Measurements from ENCODE around the gene BANK1.

The BANK1 gene

DNA sequence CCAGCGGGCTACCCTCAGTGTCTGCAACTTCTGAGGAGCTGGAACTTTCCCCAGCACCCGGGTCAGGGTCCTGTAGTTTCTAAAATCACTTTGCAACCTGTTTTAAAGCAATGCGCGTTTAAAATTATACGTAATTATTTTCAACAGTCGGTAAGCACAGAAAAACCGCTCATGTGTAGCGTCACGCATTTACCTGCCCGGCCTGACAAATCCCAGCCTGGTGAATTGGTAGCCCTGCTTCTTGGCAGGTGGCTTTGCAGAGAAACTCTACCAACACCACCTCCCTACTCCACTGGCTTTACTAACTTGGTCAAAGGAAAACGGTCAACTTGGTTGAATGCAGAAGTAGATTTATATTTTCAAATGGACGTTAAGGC lies 640 bp downstream of the BANK1 start:
- Mint-ChIP-seq H3K4me3 (peak overlapping the region; percentile 74 to 75), H3K27ac (peak overlapping the region in 1 of 2 donors; percentile 59), H3K36me3 (ENCODE audit: insufficient read depth) (no peaks in the 10 kb centered on the region), H3K27me3 (peaks cover 0 to 21% of the 10 kb centered on the region in 2 donors), H3K4me1 (ENCODE audit: low read depth in 2 of 2) (peaks cover 4% of the 10 kb centered on the region in 2 donors), H3K9me3 (peaks cover 0 to 2% of the 10 kb centered on the region in 2 donors)
- no peak for DNase-seq
- ATAC-seq (replicated peaks), result no peak

DNA sequence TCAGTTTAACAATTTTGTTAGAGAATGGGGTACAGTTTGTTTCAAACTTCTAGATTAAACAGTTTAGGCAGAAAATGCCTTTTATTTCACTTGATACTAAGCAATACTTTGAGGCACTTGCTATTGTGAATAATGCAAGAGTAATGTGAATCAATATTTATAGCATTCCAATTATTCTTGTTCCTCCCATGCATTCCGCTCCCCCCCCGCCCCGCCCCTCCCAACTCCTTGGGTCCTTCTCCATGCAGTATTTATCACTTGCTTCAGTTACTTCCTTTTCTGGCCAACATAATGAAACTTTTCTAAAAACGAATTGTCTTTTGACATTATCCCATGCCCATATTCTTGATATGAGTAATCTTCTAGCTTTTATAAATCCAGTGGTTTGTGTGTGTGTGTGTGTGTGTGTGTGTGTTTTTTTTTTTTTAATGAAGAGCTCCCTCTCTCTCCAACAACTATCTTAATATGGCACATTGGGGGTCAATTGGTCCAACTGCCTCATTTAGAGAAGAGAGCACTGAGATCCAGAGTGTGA lies 1.6 kb downstream of the BANK1 start:
- peaks cover 0 to 26% of the 10 kb centered on the region in 2 donors for H3K27me3 Mint-ChIP-seq

DNA sequence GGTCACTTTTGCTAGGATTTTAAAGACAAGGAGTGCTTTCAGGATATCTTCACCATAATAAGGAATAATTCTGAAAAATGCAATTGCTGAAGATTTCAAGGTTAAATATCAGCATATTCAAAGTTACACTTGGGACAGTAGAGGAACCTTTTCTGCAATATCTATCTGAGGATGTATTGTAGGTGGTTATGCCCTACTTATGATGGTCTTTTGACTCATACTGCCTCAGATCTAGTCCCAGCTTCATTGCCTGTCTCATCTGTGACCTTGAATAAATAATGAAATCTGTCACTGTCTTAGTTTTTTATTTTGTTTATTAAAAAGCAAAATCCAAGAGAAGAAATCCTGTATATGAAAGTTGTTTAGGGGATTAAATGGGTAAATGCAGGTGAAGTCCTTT lies 2.9 kb downstream of the BANK1 start:
- Mint-ChIP-seq H3K4me1 (ENCODE audit: low read depth in 2 of 2) (peaks cover 4% of the 10 kb centered on the region in 2 donors), H3K4me3 (no peak overlapping the region), H3K9me3 (no peaks in the 10 kb centered on the region), H3K27me3 (peaks cover 0 to 31% of the 10 kb centered on the region in 2 donors), H3K27ac (no peak overlapping the region), H3K36me3 (ENCODE audit: insufficient read depth) (no peaks in the 10 kb centered on the region)
- ATAC-seq (replicated peaks) (no peak), DNase-seq (no peak)

More for the DNA sequence above, 1.6 kb downstream of the BANK1 start:
- no peaks in the 10 kb centered on the region for H3K36me3 Mint-ChIP-seq (ENCODE audit: insufficient read depth)
- H3K27ac Mint-ChIP-seq, result no peak overlapping the region
- no peak for DNase-seq
- peaks cover 4% of the 10 kb centered on the region in 2 donors for H3K4me1 Mint-ChIP-seq (ENCODE audit: low read depth in 2 of 2)
- H3K9me3 Mint-ChIP-seq, result peaks cover 0 to 2% of the 10 kb centered on the region in 2 donors
- no peak overlapping the region for H3K4me3 Mint-ChIP-seq
- ATAC-seq (replicated peaks), result no peak

DNA sequence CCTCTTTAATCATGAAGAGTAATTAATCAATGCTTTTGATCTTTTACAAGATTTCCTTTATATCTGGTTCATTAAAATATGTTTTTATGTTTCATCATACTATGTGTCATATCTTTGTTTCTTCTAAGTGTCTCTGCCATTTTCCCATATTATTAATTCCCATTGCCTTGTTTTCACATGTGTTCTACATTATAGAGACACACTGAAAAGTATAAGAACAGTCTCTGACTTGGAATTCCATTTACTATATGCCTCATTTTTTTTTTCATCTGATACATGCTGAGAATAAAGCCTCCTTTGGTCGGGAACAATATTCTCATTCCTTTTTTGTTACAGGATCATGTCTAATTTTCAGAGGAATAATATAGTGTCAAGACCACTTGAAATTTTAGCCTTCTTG lies 4.3 kb downstream of the BANK1 start:
- DNase-seq (no peak), ATAC-seq (replicated peaks) (no peak)
- Mint-ChIP-seq H3K4me3 (no peak overlapping the region), H3K4me1 (ENCODE audit: low read depth in 2 of 2) (peaks cover 4% of the 10 kb centered on the region in 2 donors), H3K36me3 (ENCODE audit: insufficient read depth) (no peaks in the 10 kb centered on the region), H3K9me3 (no peaks in the 10 kb centered on the region), H3K27me3 (peaks cover 0 to 31% of the 10 kb centered on the region in 2 donors), H3K27ac (no peak overlapping the region)

DNA sequence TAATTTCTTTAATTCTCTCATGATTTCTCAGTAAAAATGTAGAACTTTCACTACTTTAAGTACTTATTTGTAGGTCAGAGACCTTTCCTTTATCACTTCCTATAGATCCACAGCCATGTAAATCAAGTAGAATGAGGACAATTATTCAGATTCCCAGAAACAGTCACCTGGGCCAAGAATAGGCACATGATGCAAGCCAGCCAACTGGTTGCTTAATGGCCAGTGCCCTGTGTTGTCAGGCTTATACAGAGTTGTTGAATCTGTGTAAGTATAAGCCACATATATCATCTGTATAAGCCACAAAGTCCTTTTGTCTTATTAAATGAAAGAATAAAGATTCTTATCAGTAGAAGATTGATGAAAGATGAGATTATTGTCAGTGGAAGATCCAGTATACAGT lies 5.2 kb downstream of the BANK1 start:
- no peak overlapping the region for H3K27ac Mint-ChIP-seq
- H3K4me1 Mint-ChIP-seq (ENCODE audit: low read depth in 2 of 2), result peaks cover 0 to 1% of the 10 kb centered on the region in 2 donors
- peaks cover 0 to 31% of the 10 kb centered on the region in 2 donors for H3K27me3 Mint-ChIP-seq
- ATAC-seq (replicated peaks) (no peak), DNase-seq (no peak)
- H3K36me3 Mint-ChIP-seq (ENCODE audit: insufficient read depth), result no peaks in the 10 kb centered on the region
- no peak overlapping the region for H3K4me3 Mint-ChIP-seq
- no peaks in the 10 kb centered on the region for H3K9me3 Mint-ChIP-seq

DNA sequence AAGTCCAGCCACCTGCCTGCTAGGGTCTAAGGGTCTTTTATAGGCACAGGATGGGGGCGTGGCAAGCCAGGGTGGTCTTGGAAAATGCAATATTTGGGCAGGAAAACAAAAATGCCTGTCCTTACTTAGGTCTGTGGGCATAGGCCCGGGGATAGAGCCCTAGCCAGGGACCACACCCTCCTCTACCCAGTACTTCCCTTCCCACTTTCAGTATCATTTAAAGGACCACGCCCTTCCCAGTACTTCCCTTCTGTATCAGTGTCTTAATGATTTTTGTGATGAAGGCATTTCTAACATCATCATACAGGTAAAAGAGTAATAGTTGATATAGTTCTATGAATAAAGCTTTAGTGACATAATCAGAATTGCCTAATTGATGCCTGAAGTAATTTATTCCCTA lies 11.4 kb downstream of the BANK1 start:
- Mint-ChIP-seq H3K27me3 (peaks cover 10 to 24% of the 10 kb centered on the region in 2 donors), H3K27ac (no peak overlapping the region), H3K4me1 (ENCODE audit: low read depth in 2 of 2) (no peaks in the 10 kb centered on the region), H3K36me3 (ENCODE audit: insufficient read depth) (no peaks in the 10 kb centered on the region), H3K4me3 (no peak overlapping the region), H3K9me3 (peaks cover 0 to 1% of the 10 kb centered on the region in 2 donors)
- no peak for ATAC-seq (replicated peaks)
- no peak for DNase-seq

DNA sequence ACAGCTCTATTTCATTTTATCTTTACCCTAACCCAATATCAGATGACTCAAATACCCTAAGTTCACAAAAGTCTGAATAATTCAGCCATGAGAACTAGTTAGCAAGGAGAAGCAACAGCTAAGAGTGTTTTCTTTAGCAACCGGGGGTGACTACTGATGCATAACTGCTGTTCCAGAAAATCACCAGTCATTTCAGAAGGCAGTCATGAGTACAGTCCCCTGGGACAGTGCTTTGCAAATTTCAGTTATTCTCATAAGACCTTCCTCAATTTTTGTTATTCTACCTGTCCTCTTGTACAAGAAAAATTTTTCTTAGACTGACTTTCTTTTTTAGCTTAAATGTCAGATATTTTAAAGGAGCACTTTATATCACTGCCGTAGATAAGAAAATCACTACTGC lies 16.4 kb downstream of the BANK1 start:
- Mint-ChIP-seq H3K4me1 (ENCODE audit: low read depth in 2 of 2) (no peaks in the 10 kb centered on the region), H3K27me3 (peaks cover 10% of the 10 kb centered on the region in 2 donors), H3K4me3 (no peak overlapping the region), H3K36me3 (ENCODE audit: insufficient read depth) (no peaks in the 10 kb centered on the region), H3K9me3 (peaks cover 0 to 1% of the 10 kb centered on the region in 2 donors), H3K27ac (no peak overlapping the region)
- DNase-seq, result no peak
- ATAC-seq (replicated peaks), result no peak

DNA sequence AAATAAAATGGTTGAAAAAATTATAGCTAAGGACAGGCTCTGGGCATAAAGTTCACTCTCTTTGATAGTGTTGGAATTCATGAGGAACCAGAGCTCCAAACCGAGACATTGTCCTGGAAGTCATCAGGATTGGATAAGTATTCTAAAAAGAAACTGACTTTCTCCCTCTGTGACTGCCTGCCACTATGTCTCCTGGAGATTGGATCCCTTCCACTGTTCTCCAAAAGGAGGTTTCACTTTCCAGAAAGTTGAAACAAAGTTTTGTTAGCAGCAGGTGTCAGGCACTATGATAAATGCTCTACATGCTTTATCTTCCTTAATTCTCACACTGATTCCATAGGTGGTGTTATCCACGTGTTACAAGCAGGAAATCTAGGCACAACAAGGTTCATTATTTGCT lies 16.8 kb downstream of the BANK1 start:
- Mint-ChIP-seq H3K9me3 (peaks cover 0 to 1% of the 10 kb centered on the region in 2 donors), H3K4me3 (no peak overlapping the region), H3K27ac (no peak overlapping the region), H3K36me3 (ENCODE audit: insufficient read depth) (no peaks in the 10 kb centered on the region), H3K27me3 (peaks cover 8 to 10% of the 10 kb centered on the region in 2 donors), H3K4me1 (ENCODE audit: low read depth in 2 of 2) (no peaks in the 10 kb centered on the region)
- DNase-seq, result no peak
- ATAC-seq (replicated peaks), result no peak

DNA sequence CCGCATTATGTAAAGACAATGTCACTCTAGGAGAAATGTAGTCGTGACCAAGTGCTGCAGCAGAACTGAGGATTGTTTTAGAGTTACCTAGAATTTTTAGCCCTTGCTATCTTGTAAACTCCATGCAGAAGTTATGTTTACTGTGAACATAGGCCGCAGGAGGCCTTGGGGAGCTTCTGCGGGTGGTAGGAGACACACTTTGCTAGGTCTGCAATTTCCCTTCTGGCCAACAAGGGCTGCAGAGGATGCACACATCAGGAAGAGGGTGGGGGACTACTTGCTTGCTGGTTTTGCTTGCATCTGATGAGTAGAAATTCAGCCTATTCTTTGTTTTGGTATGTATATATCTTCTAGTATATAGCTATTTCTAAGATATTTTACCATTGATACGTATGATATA lies 23.1 kb downstream of the BANK1 start:
- Mint-ChIP-seq H3K4me3 (no peak overlapping the region), H3K4me1 (ENCODE audit: low read depth in 2 of 2) (no peaks in the 10 kb centered on the region), H3K27ac (no peak overlapping the region), H3K9me3 (no peaks in the 10 kb centered on the region), H3K36me3 (ENCODE audit: insufficient read depth) (no peaks in the 10 kb centered on the region), H3K27me3 (no peaks in the 10 kb centered on the region)
- DNase-seq (no peak), ATAC-seq (replicated peaks) (peak; percentile 37)

DNA sequence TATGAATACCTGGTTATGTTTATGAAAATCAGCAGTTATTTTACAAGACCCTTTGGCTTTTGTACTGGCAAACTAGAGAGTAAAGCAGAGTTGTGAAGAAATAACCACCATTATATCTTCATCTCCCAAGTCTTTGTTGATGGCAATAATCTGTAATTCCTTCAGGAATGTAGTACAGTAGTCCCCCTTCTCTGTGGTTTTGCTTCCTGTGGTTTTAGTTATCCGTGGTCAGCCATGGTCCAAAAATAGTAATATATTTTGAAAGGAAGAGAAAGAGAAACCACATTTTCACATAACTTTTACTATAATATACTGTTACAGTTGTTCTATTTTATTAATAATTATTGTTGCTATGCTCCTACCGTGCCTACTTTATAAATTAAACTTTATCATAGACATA lies 27.8 kb downstream of the BANK1 start:
- no peaks in the 10 kb centered on the region for H3K36me3 Mint-ChIP-seq (ENCODE audit: insufficient read depth)
- DNase-seq, result no peak
- H3K27me3 Mint-ChIP-seq, result peaks cover 0 to 6% of the 10 kb centered on the region in 2 donors
- H3K9me3 Mint-ChIP-seq, result peaks cover 0 to 3% of the 10 kb centered on the region in 2 donors
- H3K4me1 Mint-ChIP-seq (ENCODE audit: low read depth in 2 of 2), result no peaks in the 10 kb centered on the region
- ATAC-seq (replicated peaks), result no peak
- no peak overlapping the region for H3K4me3 Mint-ChIP-seq
- H3K27ac Mint-ChIP-seq, result no peak overlapping the region

DNA sequence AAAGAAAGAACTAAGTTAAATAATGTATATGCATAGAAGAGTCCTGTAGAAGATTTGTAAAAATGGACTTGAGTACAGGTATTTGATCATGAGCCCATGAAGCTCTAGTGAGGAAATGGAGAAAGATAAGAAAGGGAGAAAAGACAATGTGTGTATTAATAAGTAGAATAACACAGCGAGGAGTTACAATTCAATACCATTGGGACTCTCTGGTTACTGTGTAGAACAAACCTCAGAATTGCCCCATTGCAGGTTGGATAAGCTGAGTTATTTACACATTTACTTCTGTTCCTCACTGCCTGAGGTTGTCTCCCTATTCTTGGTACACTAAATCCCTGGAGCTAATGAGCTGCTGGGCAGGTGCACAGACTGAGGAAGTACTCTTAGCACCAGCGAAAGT lies 33.3 kb downstream of the BANK1 start:
- no peaks in the 10 kb centered on the region for H3K36me3 Mint-ChIP-seq (ENCODE audit: insufficient read depth)

DNA sequence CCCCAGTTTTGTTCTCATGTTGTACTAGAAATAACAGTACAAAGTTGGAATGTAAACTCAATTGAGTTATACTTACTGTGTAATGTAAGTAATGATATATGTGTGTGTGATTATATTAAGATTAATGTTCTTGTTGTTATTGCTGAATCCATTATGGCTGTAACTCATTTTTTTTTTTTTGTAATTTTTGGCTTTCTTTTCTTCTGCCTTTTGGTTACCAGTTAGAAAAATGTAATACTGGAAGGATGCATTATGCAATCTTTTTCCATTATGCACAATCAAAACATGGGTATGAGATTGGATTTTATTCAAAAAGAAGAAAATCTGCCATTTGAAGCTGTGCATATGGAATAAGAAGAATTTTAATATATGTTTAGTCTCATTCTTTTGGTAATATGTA lies 34.0 kb downstream of the BANK1 start:
- H3K27ac Mint-ChIP-seq, result no peak overlapping the region
- peaks cover 0 to 3% of the 10 kb centered on the region in 2 donors for H3K9me3 Mint-ChIP-seq
- no peaks in the 10 kb centered on the region for H3K36me3 Mint-ChIP-seq (ENCODE audit: insufficient read depth)
- H3K4me1 Mint-ChIP-seq (ENCODE audit: low read depth in 2 of 2), result no peaks in the 10 kb centered on the region
- H3K4me3 Mint-ChIP-seq, result no peak overlapping the region
- no peak for DNase-seq
- ATAC-seq (replicated peaks), result no peak
- H3K27me3 Mint-ChIP-seq, result peaks cover 0 to 6% of the 10 kb centered on the region in 2 donors

More for the DNA sequence above, 33.3 kb downstream of the BANK1 start:
- Mint-ChIP-seq H3K27ac (no peak overlapping the region), H3K9me3 (peaks cover 0 to 3% of the 10 kb centered on the region in 2 donors), H3K27me3 (peaks cover 0 to 6% of the 10 kb centered on the region in 2 donors), H3K4me3 (no peak overlapping the region), H3K4me1 (ENCODE audit: low read depth in 2 of 2) (no peaks in the 10 kb centered on the region)
- ATAC-seq (replicated peaks) (no peak), DNase-seq (no peak)

DNA sequence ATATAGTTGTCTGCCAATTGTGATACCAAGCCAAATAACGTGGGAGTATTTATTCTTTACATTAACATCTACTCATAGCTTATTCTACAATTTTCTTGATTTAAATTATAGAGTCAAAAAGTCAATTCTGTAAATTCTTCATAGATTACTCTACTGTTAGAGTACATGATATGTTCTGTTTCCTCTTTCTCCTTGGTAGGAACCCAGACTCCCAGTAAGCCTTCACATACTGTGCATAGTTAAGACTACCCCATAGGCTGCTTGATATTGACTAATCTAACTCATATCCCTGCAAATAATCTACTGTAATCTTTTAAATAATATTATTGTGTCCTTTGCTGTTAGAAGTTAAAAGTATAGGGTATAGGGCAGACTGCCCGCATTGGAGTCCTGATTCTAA lies 35.4 kb downstream of the BANK1 start:
- Mint-ChIP-seq H3K36me3 (ENCODE audit: insufficient read depth) (no peaks in the 10 kb centered on the region), H3K27ac (no peak overlapping the region), H3K4me1 (ENCODE audit: low read depth in 2 of 2) (no peaks in the 10 kb centered on the region), H3K9me3 (no peaks in the 10 kb centered on the region), H3K27me3 (peaks cover 0 to 6% of the 10 kb centered on the region in 2 donors), H3K4me3 (no peak overlapping the region)
- ATAC-seq (replicated peaks) (no peak), DNase-seq (no peak)

DNA sequence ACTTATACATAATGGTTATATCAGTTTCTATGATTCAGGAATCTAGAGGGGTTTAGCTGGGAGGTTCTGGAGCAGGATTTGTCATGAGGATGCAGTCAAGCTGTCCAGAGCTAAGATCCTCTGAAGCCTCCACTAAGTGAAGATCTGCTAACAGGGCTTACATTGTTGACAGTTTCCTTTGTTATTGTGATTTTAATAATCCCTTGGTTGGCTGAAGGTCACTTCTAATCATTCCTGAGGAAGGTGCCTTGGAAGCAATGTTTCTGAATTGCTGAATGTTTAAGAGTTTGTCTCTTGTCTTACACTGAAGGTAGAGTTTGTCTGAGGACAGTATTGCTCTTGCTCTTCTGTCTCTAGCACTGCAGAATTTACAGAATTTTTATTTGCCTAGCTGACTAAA lies 41.3 kb downstream of the BANK1 start:
- H3K36me3 Mint-ChIP-seq (ENCODE audit: insufficient read depth), result no peaks in the 10 kb centered on the region
- H3K4me1 Mint-ChIP-seq (ENCODE audit: low read depth in 2 of 2), result no peaks in the 10 kb centered on the region
- ATAC-seq (replicated peaks) (no peak), DNase-seq (no peak)
- no peak overlapping the region for H3K4me3 Mint-ChIP-seq
- peaks cover 0 to 8% of the 10 kb centered on the region in 2 donors for H3K27me3 Mint-ChIP-seq
- H3K27ac Mint-ChIP-seq, result no peak overlapping the region
- H3K9me3 Mint-ChIP-seq, result no peaks in the 10 kb centered on the region

DNA sequence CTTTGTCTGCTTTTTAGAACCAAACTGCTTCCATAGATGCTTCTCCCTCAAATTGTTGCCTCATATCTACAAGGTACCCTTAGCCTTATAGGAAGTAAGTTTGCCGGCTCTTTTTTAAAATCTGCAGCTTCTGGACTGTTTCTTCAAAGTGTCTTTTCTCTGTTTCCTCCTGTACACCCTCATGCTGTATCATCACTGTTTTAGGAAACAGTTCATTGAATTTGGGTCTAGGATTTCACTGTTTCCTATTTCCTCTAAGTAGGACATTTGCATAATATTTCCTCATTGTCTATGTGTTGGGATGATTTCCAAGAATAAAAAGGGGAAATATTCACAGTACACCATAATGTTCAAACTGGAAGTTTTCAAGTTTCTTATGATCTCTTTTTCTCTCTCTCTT lies 43.0 kb downstream of the BANK1 start:
- no peak overlapping the region for H3K27ac Mint-ChIP-seq
- H3K4me3 Mint-ChIP-seq, result no peak overlapping the region
- DNase-seq (no peak), ATAC-seq (replicated peaks) (no peak)
- H3K27me3 Mint-ChIP-seq, result peaks cover 0 to 8% of the 10 kb centered on the region in 2 donors
- H3K9me3 Mint-ChIP-seq, result no peaks in the 10 kb centered on the region
- no peaks in the 10 kb centered on the region for H3K36me3 Mint-ChIP-seq (ENCODE audit: insufficient read depth)
- no peaks in the 10 kb centered on the region for H3K4me1 Mint-ChIP-seq (ENCODE audit: low read depth in 2 of 2)
